Nucleus accumbens (tissue), 56 donors: ENCODE results near the gene ZNF638.

Experiments used
- DNase-seq, 56 donors: peaks; one replicate each; lab custom pipeline; 2025; lab: John Stamatoyannopoulos, UW

The ZNF638 gene

DNA sequence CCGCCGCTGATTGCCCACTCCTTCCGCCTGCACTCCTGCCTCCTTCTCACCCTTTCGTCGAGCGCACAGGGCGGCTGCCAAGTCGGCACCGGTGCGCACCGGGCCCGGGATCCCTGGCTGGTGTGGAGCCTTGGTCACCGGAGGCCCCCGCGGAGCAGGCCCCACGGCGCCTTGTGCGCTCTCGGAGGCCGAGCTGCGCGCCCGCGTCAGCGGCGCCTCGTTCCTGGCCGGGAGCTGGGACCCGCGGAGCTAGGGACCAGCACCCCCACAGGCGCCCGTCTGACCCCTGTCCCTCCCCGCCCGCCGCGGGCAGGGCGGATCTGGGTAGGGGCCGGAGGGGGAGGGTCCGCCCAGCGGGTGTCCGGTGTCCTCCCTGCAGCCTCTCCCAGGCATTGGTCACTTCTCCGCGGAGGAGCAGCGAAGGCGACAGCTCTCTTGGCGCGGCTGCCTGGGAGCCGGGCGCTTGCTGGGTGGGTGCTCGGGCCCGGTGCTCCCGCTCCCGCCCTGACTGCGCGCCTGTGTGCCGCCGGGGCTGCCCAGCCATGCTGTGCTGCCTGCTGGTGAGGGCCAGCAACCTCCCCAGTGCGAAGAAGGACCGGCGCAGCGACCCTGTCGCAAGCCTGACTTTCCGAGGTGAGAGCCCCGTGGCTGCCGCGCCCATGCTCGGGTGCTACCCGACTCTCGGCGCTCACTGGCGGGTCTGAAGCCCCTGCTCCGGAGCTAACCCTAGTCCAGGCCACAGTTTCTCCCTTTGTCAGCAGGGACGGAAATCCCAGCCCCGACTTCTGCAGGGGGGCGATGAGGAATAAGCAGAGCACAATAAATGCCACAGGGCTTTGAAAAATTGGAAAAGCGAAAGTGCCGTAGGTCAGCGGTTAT, 135.0 kb downstream of the ZNF638 start:
- DNase-seq = no peak

DNA sequence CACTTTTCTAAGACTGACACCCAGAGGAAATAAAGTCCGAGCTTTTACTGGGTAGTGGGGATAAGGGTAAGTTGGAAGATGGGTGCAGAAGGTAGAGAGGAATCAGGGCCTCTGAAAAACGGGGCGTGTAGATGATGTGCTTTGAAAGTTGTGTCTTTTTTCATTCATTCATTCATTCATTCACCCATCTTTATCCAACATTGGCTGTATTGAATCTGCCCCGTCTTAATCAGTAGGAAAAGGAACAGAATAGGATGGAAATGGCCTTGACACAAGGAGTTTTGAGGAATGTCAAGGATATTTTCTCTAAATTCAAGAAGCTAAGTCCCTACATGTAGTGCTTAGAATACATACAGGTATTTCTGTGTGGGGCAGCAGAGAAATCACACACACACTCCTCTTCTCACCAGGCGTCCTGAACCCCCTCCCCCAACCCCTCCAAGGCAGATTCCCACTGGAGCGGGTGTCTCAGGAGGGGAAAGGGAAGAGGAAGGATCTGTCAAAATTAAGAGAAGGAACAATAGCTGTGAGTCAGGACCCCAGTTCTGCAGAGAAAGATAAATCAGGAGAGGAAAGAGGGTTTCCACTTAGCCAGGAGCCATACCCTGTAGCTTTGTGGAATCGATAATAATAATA, 135.7 kb downstream of the ZNF638 start:
- DNase-seq = no peak

DNA sequence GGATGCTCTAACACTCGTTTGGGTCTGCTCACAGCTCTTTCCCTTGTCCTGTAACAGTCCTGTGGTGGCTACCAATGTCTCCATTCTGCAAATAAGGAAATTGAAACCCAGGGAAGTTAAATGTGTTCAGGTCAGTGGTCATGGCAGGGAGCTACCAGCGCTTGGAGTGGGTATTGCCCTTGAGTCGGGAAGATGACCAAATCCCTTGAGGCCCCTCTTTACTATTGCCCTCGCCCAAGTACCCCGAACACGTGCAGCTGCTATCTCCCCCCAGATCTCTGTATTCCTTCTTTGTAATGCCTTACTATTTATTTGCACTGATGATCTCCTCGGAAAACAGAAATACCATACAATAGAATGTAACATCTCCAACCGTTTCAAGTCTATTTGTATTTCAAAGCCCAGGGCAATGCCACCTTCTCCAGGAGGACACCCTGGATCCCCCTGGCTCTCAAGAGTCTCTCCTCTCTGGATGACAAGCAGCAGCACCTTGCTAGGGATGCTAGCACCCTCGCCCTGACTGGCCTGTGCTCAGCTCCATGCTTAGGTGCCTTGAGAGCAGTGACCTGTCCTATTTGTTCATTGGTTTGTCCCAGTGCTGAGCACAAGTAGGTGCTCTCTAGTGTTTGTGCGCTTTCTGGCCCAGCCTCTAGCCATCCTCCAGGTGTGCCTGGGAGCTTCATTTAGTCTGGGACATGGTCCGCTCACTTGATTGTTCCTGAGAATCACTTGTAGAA, 136.9 kb downstream of the ZNF638 start:
- no peak for DNase-seq

DNA sequence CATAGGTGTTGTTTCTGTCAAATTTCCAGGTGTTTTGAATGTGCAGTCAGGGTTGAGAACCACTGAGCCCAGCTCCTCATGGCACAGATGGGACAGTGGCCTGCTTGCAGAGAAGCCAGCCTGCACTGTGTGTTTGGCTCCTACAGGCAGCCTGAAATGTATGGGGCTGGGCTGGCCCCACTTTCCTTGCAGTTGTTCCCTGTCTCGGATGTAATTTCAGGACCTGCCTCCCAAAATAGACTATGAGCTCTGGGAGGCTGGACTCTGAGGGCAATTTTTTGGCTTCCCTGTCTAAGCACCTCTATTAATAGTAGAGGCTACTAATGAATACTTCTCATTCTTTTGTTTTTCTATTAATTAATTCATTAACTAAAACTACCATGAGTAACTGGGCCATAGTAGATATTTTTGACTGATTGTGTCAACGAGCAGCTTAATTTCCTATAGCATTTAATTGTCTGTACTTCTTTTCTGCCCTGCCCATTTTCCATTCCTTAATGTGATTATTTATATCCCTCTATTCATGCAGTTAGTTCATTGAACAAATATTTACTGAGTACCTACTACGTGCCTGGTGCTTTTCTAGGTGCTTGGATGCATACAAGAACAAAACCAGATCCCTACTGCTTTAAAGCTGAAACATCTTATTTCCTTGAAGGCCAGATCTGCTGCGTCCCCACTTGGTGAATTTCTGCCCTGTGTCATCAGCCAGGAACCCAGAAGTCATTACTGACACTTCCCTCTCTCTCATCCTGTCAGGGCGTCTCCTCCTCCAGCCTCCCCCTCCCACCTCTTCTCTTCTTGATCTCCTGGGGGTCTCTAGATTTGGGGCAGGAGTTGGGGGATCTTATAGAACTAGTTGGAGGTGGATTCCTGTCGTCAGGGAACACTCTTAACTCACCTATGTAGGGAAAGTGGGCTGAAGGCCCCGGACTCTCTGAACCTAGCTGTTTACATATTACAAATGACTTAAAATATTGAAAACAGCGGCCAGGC, 138.1 kb downstream of the ZNF638 start:
- DNase-seq = no peak

DNA sequence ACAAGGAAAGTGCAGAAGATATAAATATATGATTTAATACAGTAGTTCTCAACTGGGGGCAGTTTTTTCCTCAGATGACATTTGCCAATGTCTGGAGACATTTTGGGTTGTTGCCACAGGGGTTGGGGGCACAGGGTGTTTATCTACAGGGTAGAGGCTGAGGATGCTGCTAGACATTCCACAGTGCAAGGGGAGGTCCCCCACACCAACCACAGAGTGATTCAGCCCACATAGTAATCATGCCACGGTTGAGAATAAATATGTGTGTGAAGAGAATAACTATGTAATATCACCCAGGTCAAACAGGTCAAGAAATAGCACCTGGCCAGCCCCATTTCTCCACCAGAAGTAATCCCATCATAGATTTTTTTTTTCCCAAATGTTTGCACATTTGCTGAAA, 139.7 kb downstream of the ZNF638 start:
- no peak for DNase-seq

DNA sequence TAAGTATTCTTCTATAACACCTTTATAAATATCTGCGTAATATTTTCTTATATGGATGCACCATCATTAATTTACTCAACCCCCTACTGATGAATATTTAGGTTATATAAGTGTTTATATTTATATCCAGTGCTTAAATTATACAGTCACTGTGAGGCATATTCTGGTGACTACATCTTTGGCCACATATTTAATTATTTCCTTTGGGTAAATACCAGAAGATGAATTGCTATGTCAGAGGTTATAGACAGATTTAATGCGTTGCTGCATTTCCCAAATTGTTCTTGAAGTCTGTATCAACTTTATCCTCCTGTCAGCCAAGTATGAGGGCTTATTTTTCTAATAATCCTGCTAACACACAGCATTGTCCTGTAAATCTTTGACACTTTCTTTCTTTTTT, 140.4 kb downstream of the ZNF638 start:
- no peak for DNase-seq

DNA sequence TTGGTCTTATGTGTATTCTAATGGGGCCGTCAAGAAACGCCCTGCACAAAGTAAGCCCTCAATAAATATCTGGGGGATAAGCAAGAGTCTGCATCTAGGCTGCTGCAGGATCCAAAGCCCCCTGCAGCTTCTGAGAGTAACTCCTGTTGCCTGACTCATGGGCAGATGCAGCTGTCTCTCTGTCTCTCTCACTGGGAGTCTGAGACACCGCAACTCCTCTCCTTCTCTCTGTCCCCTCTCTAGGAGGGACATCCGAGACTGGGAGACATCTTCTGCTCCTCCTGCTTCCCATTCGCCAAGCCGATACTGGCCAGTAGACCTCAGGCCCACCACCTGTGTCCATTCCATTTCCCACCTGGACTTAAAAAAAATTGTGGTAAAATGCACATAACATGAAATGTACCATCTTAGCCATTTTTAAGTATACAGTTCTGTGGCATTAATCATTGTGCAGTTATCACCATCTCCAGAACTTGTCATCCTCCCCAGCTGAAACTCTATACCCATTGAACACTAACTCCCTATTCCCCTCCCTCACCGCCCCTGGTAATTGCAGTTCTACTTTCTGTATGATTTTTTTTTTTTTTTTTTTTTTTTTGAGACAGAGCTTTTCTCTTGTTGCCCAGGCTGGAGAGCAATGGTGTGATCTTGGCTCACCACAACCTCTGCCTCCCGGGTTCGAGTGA, 141.9 kb downstream of the ZNF638 start:
- no peak for DNase-seq

DNA sequence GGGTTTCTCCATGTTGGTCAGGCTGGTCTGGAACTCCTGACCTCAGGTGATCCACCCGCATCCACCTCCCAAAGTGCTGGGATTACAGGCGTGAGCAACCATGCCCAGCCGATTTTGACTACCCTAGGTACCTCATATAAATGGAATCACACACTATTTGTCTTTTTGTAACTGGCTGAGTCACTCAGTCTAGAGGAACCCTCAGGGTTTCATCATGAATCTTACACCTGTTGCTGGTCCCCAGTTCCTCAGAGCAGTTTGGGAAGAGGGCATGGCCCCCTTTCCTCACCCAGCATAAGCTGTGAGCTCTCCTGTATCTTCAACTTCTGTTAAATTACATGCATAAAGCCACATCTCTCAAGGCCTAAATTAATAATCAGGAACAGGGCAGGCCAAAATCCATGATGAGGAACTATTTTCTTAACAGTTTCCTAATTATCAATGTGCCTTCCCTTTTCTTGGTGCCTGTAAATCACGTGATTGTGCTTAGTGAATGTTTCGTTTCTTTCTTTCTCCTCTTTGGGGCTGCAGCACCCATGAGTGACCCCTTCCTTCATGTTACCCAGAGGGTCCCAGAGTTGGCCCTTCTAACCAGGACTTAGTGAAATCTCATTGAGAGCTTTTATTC, 142.6 kb downstream of the ZNF638 start:
- no peak for DNase-seq

DNA sequence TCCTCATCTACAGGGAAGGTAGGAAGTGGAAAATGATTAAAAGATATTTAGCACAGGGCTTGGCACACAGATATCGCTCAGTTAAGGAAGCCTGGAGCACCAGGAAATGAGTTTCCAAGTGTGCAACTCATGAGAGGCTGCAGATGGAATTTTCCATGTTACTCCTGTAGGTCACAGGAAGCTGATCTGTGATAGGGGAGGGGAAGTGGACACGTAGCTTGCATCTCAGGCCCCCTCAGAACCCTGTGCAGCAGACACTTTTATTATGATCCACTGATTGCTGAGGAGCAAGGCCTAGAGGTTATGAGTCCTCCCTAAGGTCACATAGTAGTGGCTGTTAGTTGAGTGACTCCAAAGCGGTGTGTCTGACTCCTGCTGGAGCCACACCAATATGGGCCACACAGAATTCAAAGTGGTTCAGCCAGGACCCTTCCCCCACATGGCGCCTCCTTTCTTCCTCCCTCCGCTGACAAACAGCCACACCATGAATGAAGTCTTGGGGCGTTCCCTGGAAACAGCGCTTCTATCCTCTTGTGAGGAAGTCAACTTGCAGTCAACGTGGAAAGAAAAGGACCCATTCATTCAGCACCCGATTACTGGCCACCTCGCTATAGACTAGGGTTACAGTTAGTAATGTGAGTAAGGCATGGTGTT, 143.3 kb downstream of the ZNF638 start:
- DNase-seq = no peak

DNA sequence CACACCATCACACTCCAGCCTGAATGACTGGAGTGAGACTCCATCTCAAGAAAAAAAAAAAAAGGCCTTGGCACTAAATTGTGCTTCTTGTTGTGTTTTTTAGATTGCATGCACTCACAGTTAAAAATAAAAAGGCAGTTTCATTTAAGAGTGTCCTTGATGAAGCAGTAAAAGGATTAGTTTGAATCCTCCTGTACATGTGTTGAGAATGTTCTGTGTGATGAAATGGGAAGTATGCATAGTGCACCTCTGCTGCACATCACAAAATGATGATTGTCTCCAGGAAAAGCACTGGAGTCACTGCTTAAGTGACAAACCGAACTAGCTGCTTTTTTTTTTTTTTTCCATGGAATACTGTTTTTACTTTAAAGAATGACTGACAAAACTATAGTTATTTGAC, 144.9 kb downstream of the ZNF638 start:
- no peak for DNase-seq

DNA sequence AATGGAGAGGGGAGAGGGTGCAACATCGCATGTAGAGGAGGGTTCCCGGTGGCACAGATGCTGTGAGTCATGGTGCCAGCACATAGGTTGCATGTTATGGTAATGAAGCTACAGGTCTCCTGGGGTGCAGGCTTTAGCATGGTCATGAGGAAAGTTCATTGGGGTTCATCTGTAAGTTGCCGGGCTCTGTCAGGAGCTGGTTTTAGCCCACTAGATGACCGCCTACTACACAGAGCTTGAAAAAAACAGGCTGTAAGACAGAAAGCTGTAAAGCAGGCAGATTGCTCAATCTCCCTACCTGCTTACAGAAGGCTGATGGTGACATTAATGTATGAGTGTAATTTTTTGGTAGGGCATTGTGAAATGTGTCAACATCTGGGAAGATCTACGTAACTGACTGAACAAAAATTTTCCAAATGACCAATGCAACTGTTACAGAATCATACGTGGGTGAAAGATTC, 145.7 kb downstream of the ZNF638 start:
- DNase-seq = no peak

DNA sequence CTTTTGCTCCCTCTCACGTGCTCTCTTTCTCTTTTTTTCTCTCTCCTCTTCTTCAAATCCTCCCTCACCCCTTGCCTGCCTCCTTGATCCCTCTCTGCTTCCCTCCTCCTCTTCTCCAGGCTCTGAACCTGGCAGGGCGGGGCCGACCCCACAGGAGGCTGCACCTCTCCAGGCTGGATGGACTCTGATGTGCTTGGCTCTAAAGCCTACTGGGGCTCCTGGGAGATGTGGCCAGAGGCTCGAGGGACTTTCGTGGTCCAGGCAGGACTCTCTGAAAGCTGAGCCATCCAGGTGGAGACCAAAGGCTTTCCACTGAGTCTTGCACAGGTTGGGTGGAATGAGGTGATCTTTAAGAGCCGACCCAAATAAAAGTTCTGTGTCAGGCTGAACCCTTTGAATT, 147.2 kb downstream of the ZNF638 start:
- DNase-seq = no peak

DNA sequence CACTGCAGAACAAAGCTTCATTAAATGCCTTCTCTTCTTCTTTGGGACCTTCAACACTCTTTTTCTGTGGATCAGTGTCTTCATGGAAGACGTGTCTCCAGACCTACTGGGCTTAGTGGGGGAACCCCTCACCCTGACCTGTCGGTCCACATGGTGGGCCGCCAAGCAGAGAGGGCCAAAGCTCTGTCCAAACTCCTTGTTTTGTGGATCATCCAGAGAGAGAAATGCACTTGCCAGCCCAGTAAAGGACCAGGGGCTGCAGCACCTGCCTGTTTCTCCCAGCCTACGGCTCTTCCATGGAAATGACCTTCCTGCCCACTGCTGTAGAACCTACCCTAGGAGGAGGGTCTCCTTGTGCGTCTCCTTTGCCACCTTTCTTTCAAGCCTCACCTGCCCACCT, 147.7 kb downstream of the ZNF638 start:
- DNase-seq = no peak

DNA sequence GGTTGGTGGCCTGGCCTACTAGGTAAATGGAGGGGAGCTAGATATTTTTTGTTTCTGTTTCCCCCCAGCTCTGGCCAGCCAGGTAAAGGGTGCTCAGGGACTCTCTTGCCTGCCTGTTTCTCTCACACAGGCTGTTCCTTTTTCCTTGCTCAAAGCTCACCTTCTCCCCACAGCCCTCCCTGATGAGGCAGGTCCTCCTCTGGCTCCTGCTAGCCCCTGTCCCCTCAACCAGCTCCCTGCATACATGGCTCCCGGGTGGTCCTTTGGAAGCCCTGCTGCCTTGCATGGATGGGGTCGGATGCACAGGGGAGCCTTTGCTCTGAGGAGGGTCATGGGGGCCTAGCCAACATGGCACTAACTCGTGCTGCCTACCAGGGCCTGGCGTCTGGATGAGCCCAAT, 149.5 kb downstream of the ZNF638 start:
- no peak for DNase-seq

DNA sequence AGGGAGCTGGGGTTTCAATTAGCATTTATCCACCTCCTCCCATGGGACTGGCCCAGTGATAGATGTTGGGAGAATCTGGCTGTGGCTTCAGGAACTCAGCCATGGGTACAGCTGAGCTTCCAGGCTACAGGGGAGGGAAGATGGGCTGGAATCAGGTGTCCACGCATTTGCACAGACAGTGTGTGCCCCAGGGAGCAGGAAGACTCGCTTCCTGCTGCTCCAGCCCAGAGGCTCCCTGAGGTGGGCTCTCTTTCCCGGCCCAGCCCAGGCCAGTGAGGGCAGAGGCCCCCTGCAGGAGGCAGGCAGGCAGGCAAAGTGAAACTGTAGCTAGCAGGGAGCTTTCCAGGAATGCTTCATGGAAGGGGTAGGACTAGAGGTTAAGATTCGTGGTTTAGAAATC, 150.5 kb downstream of the ZNF638 start:
- no peak for DNase-seq

DNA sequence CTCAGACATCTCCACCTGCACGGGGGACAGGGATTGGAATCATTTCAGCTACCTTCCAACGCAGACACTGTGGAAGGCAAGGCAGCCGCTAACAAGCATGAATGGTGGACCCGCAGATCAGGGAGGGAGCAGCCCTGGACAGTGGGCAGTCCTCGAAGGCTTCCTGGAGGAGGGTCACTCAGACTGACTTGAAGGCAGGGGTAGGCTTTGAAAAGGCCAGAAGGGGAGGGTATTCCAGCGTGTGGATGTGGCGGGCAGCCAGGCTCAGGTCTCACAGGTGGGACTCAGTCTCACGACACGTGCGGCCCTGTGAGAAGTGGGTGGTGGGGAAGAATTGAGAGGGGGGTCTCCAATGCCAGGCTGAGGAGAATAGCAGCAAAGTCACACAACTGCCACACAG, 151.7 kb downstream of the ZNF638 start:
- DNase-seq = no peak

DNA sequence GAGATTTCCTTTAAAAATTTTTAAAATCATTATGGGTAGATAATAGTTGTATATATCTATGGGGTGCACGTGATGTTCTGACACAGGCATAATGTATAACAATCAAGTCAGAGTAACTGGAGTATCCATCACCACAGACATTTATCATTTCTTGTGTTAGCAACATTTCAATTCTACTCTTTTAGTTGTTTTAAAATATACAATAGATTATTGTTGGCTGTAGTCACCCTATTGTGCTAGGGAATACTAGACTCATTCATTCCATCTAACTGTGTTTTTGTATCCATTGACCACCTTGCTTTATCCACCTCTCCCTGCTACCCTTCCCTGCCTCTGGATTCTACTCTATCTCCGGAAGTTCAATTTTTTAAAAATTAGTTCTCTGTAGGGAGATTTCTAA, 152.8 kb downstream of the ZNF638 start:
- no peak for DNase-seq
